Adipocyte (in vitro differentiated cells): Measurements from ENCODE around the gene SLC4A4.
"Not testable (repeated sequence)": the region's sequence is repeated elsewhere in the genome, so short reads cannot be mapped to it uniquely, and the experiment has no call there.

ENCODE experiments used
- DNase-seq: peaks from one replicate; pipeline ENCODE4 v3.0.0-alpha.2; 2015; ENCODE audit warnings: low read depth
- H3K27me3 ChIP-seq: replicated peaks from 2 replicates; pipeline ENCODE4 v1.7.0; 2013; ENCODE audit warnings: mild to moderate bottlenecking, low read length, moderate library complexity; ENCODE audit not compliant: control insufficient read depth, insufficient read depth
- H3K36me3 ChIP-seq: 2 replicates; pipeline ENCODE4 v1.7.0; 2013; ENCODE audit warnings: low read length, mild to moderate bottlenecking, moderate library complexity; ENCODE audit not compliant: control insufficient read depth, insufficient read depth, severe bottlenecking
- H3K4me1 ChIP-seq: 2 replicates; pipeline ENCODE4 v1.7.0; 2013; ENCODE audit warnings: mild to moderate bottlenecking, low read length, moderate library complexity; ENCODE audit not compliant: control insufficient read depth, insufficient read depth
- H3K4me3 ChIP-seq: 2 replicates; pipeline ENCODE4 v1.7.0; 2013; ENCODE audit warnings: mild to moderate bottlenecking, low read length, moderate library complexity
- H3K9ac ChIP-seq: 2 replicates; pipeline ENCODE4 v1.7.0; 2013; ENCODE audit warnings: mild to moderate bottlenecking, low read length, moderate library complexity
- H3K9me3 ChIP-seq: 2 replicates; pipeline ENCODE4 v1.7.0; 2013; ENCODE audit warnings: mild to moderate bottlenecking, low read length, moderate library complexity; ENCODE audit not compliant: control insufficient read depth

The SLC4A4 gene

GRCh38 chr4:71408961-71409360 is 70.1 kb downstream of the SLC4A4 start:
- not testable (repeated sequence) for H3K4me3 ChIP-seq, H3K4me1 ChIP-seq, H3K9ac ChIP-seq, H3K27me3 ChIP-seq, H3K36me3 ChIP-seq, DNase-seq
- H3K9me3 ChIP-seq: peaks cover 14% of the 10 kb centered on the region

- Histone ChIP-seq H3K9me3 (peaks cover 14% of the 10 kb centered on the region), H3K9ac (no peak overlapping the region), H3K4me3 (no peak overlapping the region), H3K27me3 (no peaks in the 10 kb centered on the region), H3K4me1 (no peaks in the 10 kb centered on the region), H3K36me3 (no peaks in the 10 kb centered on the region)
- peak; percentile 67 for DNase-seq
Measured at GRCh38 chr4:71411981-71412380, 73.2 kb downstream of the SLC4A4 start.

GRCh38 chr4:71415491-71415890 is 76.7 kb downstream of the SLC4A4 start:
- H3K9me3 ChIP-seq: no peaks in the 10 kb centered on the region
- H3K4me1 ChIP-seq: no peaks in the 10 kb centered on the region
- no peak overlapping the region for H3K4me3 ChIP-seq
- no peak for DNase-seq
- H3K36me3 ChIP-seq: no peaks in the 10 kb centered on the region
- H3K9ac ChIP-seq: no peak overlapping the region
- no peaks in the 10 kb centered on the region for H3K27me3 ChIP-seq

- no peak for DNase-seq
- Histone ChIP-seq H3K4me1 (no peaks in the 10 kb centered on the region), H3K4me3 (no peak overlapping the region), H3K36me3 (no peaks in the 10 kb centered on the region), H3K9me3 (no peaks in the 10 kb centered on the region), H3K27me3 (no peaks in the 10 kb centered on the region), H3K9ac (no peak overlapping the region)
Measured at GRCh38 chr4:71417150-71417549, 78.3 kb downstream of the SLC4A4 start.

GRCh38 chr4:71426381-71427042 is 87.7 kb downstream of the SLC4A4 start:
- Histone ChIP-seq H3K4me3 (no peak overlapping the region), H3K27me3 (no peaks in the 10 kb centered on the region), H3K4me1 (peaks cover 4% of the 10 kb centered on the region), H3K9me3 (no peaks in the 10 kb centered on the region), H3K36me3 (no peaks in the 10 kb centered on the region), H3K9ac (no peak overlapping the region)
- peak; percentile 13 for DNase-seq

GRCh38 chr4:71429106-71429505 is 90.3 kb downstream of the SLC4A4 start:
- Histone ChIP-seq H3K4me3 (no peak overlapping the region), H3K27me3 (no peaks in the 10 kb centered on the region), H3K9me3 (no peaks in the 10 kb centered on the region), H3K9ac (no peak overlapping the region), H3K36me3 (no peaks in the 10 kb centered on the region), H3K4me1 (peaks cover 13% of the 10 kb centered on the region)
- no peak for DNase-seq

GRCh38 chr4:71429962-71430361 is 91.1 kb downstream of the SLC4A4 start:
- Histone ChIP-seq H3K9me3 (no peaks in the 10 kb centered on the region), H3K36me3 (no peaks in the 10 kb centered on the region), H3K4me3 (no peak overlapping the region), H3K4me1 (peaks cover 13% of the 10 kb centered on the region), H3K9ac (no peak overlapping the region), H3K27me3 (no peaks in the 10 kb centered on the region)
- DNase-seq: no peak

GRCh38 chr4:71430609-71431008 is 91.8 kb downstream of the SLC4A4 start:
- H3K27me3 ChIP-seq: no peaks in the 10 kb centered on the region
- no peaks in the 10 kb centered on the region for H3K36me3 ChIP-seq
- no peak for DNase-seq
- no peak overlapping the region for H3K4me3 ChIP-seq
- H3K9me3 ChIP-seq: no peaks in the 10 kb centered on the region
- peaks cover 13% of the 10 kb centered on the region for H3K4me1 ChIP-seq
- H3K9ac ChIP-seq: no peak overlapping the region

- Histone ChIP-seq H3K4me3 (no peak overlapping the region), H3K4me1 (no peaks in the 10 kb centered on the region), H3K36me3 (no peaks in the 10 kb centered on the region), H3K9me3 (no peaks in the 10 kb centered on the region), H3K9ac (no peak overlapping the region), H3K27me3 (no peaks in the 10 kb centered on the region)
- no peak for DNase-seq
Measured at GRCh38 chr4:71440612-71441011, 101.8 kb downstream of the SLC4A4 start.

GRCh38 chr4:71441186-71442169 is 102.7 kb downstream of the SLC4A4 start:
- Histone ChIP-seq H3K9me3 (no peaks in the 10 kb centered on the region), H3K4me1 (no peaks in the 10 kb centered on the region), H3K36me3 (no peaks in the 10 kb centered on the region), H3K9ac (no peak overlapping the region), H3K4me3 (no peak overlapping the region), H3K27me3 (no peaks in the 10 kb centered on the region)
- no peak for DNase-seq

- no peak overlapping the region for H3K9ac ChIP-seq
- no peaks in the 10 kb centered on the region for H3K4me1 ChIP-seq
- H3K27me3 ChIP-seq: no peaks in the 10 kb centered on the region
- no peak overlapping the region for H3K4me3 ChIP-seq
- no peaks in the 10 kb centered on the region for H3K9me3 ChIP-seq
- no peak for DNase-seq
- no peaks in the 10 kb centered on the region for H3K36me3 ChIP-seq
Measured at GRCh38 chr4:71442336-71442735, 103.5 kb downstream of the SLC4A4 start.
